ENCODE results near the gene DMPK. TPM values are rescaled to one million over a fixed set of nuclear protein-coding genes. Genes with fewer than 3 reads are reported as not detected.

The DMPK gene
- total RNA-seq, 1 experiment from 2014 or later, result 18.3 TPM

GRCh38 chr19:45822716-45823115 is 40.4 kb upstream of the DMPK start:
- Histone ChIP-seq H3K36me3 (ENCODE audit: low read depth, low read length) (no peaks in the 10 kb centered on the region; the same call in 1 of the 2 replicates), H3K4me3 (ENCODE audit: low read length) (no peak overlapping the region), H3K9me2 (replicated peaks; ENCODE audit: low read length) (no peaks in the 10 kb centered on the region), H4K20me1 (ENCODE audit: low read length) (no peaks in the 10 kb centered on the region), H3K79me2 (ENCODE audit: low read length) (no peaks in the 10 kb centered on the region), H3K9ac (ENCODE audit: low read length) (no peak overlapping the region), H2AFZ (ENCODE audit: low read length) (no peak overlapping the region), H3K4me1 (ENCODE audit: insufficient read depth, low read length) (no peaks in the 10 kb centered on the region; the same call in 1 of the 2 replicates), H3K27me3 (ENCODE audit: low read length) (no peaks in the 10 kb centered on the region), H3F3A (ENCODE audit: low read length, unreplicated experiment) (no peaks in the 10 kb centered on the region), H3K4me2 (ENCODE audit: low read length) (no peak overlapping the region), H3K27ac (ENCODE audit: low read length) (no peak overlapping the region), H3K9me3 (ENCODE audit: low read length) (no peaks in the 10 kb centered on the region)
- POLR2A ChIA-PET (ENCODE audit: unreplicated experiment), result no interaction called here
- CTCF ChIA-PET, result no interaction called here
- no TSS peak for BruUV-seq (replicated peaks)
- TF ChIP-seq EZH2 (IDR thresholded peaks at IDR 0.05; ENCODE audit: low read length, unreplicated experiment) (no peak), EZH2phosphoT487 (IDR thresholded peaks at IDR 0.05; ENCODE audit: borderline replicate concordance, low read length) (no peak), CTCF (conservative IDR thresholded peaks at IDR 0.05; ENCODE audit: low read depth, low read length) (no peak)
- DNase-seq (no peak), ATAC-seq (no peak)
- intact Hi-C loops (cut with micrococcal nuclease), result no loop called here

GRCh38 chr19:45821570-45821969 is 39.3 kb upstream of the DMPK start:
- CTCF ChIA-PET, result no interaction called here
- no peak overlapping the region for H3K4me3 ChIP-seq (ENCODE audit: low read length)
- H3K4me1 ChIP-seq (ENCODE audit: insufficient read depth, low read length), result no peaks in the 10 kb centered on the region; the same call in 1 of the 2 replicates
- DNase-seq, result no peak
- TF ChIP-seq EZH2phosphoT487 (IDR thresholded peaks at IDR 0.05; ENCODE audit: borderline replicate concordance, low read length), result no peak
- TF ChIP-seq EZH2 (IDR thresholded peaks at IDR 0.05; ENCODE audit: low read length, unreplicated experiment), result no peak
- no peak for TF ChIP-seq CTCF (conservative IDR thresholded peaks at IDR 0.05; ENCODE audit: low read depth, low read length)
- no peaks in the 10 kb centered on the region for H3F3A ChIP-seq (ENCODE audit: low read length, unreplicated experiment)
- POLR2A ChIA-PET (ENCODE audit: unreplicated experiment), result no interaction called here
- H3K27me3 ChIP-seq (ENCODE audit: low read length), result no peaks in the 10 kb centered on the region
- no peak for ATAC-seq
- no peaks in the 10 kb centered on the region for H3K9me2 ChIP-seq (replicated peaks; ENCODE audit: low read length)
- H3K36me3 ChIP-seq (ENCODE audit: low read depth, low read length), result no peaks in the 10 kb centered on the region; the same call in none of the 2 replicates
- H3K9ac ChIP-seq (ENCODE audit: low read length), result no peak overlapping the region
- BruUV-seq (replicated peaks), result no TSS peak
- H3K4me2 ChIP-seq (ENCODE audit: low read length), result no peak overlapping the region
- no peaks in the 10 kb centered on the region for H3K79me2 ChIP-seq (ENCODE audit: low read length)
- intact Hi-C loops (cut with micrococcal nuclease), result no loop called here
- no peaks in the 10 kb centered on the region for H4K20me1 ChIP-seq (ENCODE audit: low read length)
- H3K27ac ChIP-seq (ENCODE audit: low read length), result no peak overlapping the region
- no peak overlapping the region for H2AFZ ChIP-seq (ENCODE audit: low read length)
- no peaks in the 10 kb centered on the region for H3K9me3 ChIP-seq (ENCODE audit: low read length)

- POLR2A ChIA-PET (ENCODE audit: unreplicated experiment), result no interaction called here
- no peak for TF ChIP-seq CTCF (conservative IDR thresholded peaks at IDR 0.05; ENCODE audit: low read depth, low read length)
- TF ChIP-seq EZH2phosphoT487 (IDR thresholded peaks at IDR 0.05; ENCODE audit: borderline replicate concordance, low read length), result no peak
- TF ChIP-seq EZH2 (IDR thresholded peaks at IDR 0.05; ENCODE audit: low read length, unreplicated experiment), result no peak
- H3K4me3 ChIP-seq (ENCODE audit: low read length), result no peak overlapping the region
- H3K9me2 ChIP-seq (replicated peaks; ENCODE audit: low read length), result no peaks in the 10 kb centered on the region
- no peak overlapping the region for H3K27ac ChIP-seq (ENCODE audit: low read length)
- no peak overlapping the region for H3K9ac ChIP-seq (ENCODE audit: low read length)
- H3K79me2 ChIP-seq (ENCODE audit: low read length), result no peaks in the 10 kb centered on the region
- no peaks in the 10 kb centered on the region for H3K9me3 ChIP-seq (ENCODE audit: low read length)
- H4K20me1 ChIP-seq (ENCODE audit: low read length), result no peaks in the 10 kb centered on the region
- H2AFZ ChIP-seq (ENCODE audit: low read length), result no peak overlapping the region
- no peaks in the 10 kb centered on the region; the same call in 1 of the 2 replicates for H3K4me1 ChIP-seq (ENCODE audit: insufficient read depth, low read length)
- intact Hi-C loops (cut with micrococcal nuclease), result no loop called here
- H3K27me3 ChIP-seq (ENCODE audit: low read length), result no peaks in the 10 kb centered on the region
- no peaks in the 10 kb centered on the region for H3F3A ChIP-seq (ENCODE audit: low read length, unreplicated experiment)
- CTCF ChIA-PET, result no interaction called here
- no peak overlapping the region for H3K4me2 ChIP-seq (ENCODE audit: low read length)
- DNase-seq (no peak), ATAC-seq (no peak)
- no peaks in the 10 kb centered on the region; the same call in none of the 2 replicates for H3K36me3 ChIP-seq (ENCODE audit: low read depth, low read length)
- no TSS peak for BruUV-seq (replicated peaks)
Observed at GRCh38 chr19:45821103-45821521, 38.8 kb upstream of the DMPK start.

Data from PC-3 (cell line).